ENCODE data around the gene HOXB4.

HOXB4 gene

DNA sequence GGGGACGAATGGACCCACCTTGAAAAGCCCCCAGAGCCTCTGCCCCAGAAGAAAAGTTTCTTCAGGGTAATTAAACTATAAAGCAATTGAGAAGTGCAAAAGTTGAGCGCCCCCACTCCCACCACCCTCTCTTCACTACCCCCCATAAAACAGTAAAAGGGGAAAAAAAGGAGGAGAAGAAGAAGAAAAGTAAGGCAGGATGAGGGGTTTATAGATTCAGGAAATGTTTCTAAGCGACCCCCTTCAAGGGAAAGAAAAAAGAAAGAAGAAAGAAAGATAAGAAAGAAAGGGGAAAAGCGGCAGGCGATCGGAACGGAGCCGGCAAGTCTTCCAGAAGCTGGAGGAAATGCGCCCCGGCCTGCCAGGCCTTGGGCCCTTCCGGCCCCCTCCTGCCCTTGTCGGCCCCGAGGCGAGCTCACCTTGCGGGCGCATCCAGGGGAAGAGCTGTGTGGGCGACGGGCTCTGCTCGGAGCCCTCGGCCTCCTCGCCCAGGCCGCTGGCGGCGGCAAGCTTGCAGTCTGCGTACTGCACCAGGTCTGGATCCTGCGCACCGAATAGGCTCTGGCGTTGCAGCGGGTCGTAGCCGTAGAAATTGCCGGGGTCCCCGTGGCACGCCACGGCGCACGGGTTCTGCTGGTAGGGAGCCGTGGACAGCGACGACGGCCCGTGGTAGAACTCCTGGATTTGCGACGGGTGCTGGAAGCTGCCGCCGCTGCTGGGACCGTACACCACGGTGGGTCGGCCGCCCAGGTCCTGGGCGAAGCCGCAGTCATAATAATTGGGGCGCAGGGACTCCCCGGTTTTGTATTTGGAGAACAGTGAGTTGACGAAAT is 35.9 kb upstream of the HOXB4 start:
- H3K36me3 ChIP-seq (ENCODE audit: control insufficient read depth, insufficient read depth, low read length): no peaks in the 10 kb centered on the region
- 2 to 3% methylated on average over 54 of the region's 55 CpGs for WGBS, 2 experiments

DNA sequence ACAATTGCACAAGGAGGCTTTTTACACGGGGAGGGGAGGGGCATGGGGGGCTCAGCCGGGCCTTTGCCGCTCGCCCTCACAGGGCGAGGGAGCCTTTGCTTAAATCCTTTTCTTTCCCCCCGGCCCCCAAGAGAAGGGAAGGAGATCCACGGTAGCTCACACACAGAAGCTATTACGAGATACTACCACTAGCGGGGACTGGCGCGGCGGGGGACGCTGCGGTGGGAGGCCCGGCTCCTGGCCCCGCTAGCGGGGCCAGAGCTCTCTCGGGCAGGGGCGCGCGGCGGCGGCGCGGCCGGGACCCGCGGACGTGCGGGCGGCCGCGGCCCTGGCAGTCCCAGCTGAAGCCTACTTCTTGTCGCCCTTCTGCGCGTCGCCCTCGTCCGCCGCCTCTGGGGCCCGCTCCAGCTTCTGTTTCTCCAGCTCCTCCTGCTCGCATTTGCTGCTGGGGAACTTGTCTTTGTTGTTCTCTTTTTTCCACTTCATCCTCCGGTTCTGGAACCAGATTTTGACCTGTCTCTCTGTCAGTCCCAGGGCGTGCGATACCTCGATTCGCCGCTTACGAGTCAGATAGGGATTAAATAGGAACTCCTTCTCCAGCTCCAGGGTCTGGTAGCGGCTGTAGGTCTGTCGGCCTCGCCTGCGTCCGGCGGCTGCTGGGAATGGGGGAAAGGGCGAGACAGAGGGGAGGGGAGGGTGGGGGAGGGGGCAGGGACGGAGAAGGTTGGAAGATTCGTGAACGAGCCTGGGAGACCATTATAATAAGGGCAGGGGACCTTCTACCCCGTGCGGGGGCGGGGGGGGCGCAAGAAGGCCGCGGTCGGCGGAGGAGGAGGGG is 34.9 kb upstream of the HOXB4 start:
- no peaks in the 10 kb centered on the region for H3K9me3 ChIP-seq (ENCODE audit: control insufficient read depth, low read length)
- WGBS, 2 experiments: 1% methylated on average over 67 of the region's 67 CpGs
- H3K27ac ChIP-seq (ENCODE audit: insufficient read depth, low read depth, low read length, poor library complexity, severe bottlenecking): no peak overlapping the region
- peaks cover 7% of the 10 kb centered on the region for H3K4me1 ChIP-seq (ENCODE audit: control insufficient read depth, insufficient read depth, low read length)
- no peaks in the 10 kb centered on the region for H3K36me3 ChIP-seq (ENCODE audit: control insufficient read depth, insufficient read depth, low read length)
- no peak overlapping the region for H3K4me3 ChIP-seq (ENCODE audit: insufficient read depth, low read depth, low read length)
- H3K27me3 ChIP-seq (ENCODE audit: control insufficient read depth, insufficient read depth, low read length, poor library complexity, severe bottlenecking): peaks cover 100% of the 10 kb centered on the region

More for the DNA sequence above, 35.9 kb upstream of the HOXB4 start:
- no peaks in the 10 kb centered on the region for H3K9me3 ChIP-seq (ENCODE audit: control insufficient read depth, low read length)
- no peak overlapping the region for H3K27ac ChIP-seq (ENCODE audit: insufficient read depth, low read depth, low read length, poor library complexity, severe bottlenecking)
- peaks cover 7% of the 10 kb centered on the region for H3K4me1 ChIP-seq (ENCODE audit: control insufficient read depth, insufficient read depth, low read length)
- H3K4me3 ChIP-seq (ENCODE audit: insufficient read depth, low read depth, low read length): no peak overlapping the region
- H3K27me3 ChIP-seq (ENCODE audit: control insufficient read depth, insufficient read depth, low read length, poor library complexity, severe bottlenecking): peaks cover 100% of the 10 kb centered on the region

DNA sequence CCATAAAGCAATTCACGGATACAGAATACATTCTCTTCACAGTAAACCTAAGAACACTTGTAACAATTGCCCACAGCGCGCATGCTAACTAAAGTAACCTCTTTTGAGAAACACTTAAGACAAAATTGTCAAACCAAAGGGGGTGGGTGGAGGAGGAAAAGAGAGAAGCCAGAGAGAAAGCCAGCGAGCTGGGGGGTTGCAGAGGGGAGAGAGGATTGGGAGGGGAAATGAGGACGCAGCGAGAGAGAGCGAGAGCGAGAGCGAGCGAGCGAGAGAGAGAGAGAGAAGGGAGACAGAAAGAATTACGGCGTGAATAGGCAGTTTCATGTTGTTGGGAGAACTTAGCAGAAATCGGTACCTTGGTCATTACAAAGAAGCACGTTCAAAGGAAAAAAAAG is 34.3 kb upstream of the HOXB4 start:
- Histone ChIP-seq H3K36me3 (ENCODE audit: control insufficient read depth, insufficient read depth, low read length) (no peaks in the 10 kb centered on the region), H3K4me1 (ENCODE audit: control insufficient read depth, insufficient read depth, low read length) (peaks cover 7% of the 10 kb centered on the region), H3K4me3 (ENCODE audit: insufficient read depth, low read depth, low read length) (no peak overlapping the region), H3K27ac (ENCODE audit: insufficient read depth, low read depth, low read length, poor library complexity, severe bottlenecking) (no peak overlapping the region), H3K9me3 (ENCODE audit: control insufficient read depth, low read length) (no peaks in the 10 kb centered on the region), H3K27me3 (ENCODE audit: control insufficient read depth, insufficient read depth, low read length, poor library complexity, severe bottlenecking) (peaks cover 100% of the 10 kb centered on the region)
- WGBS, 2 experiments: 1% methylated on average over 15 of the region's 15 CpGs

GRCh38 chr17:48611681-48612455 is 33.7 kb upstream of the HOXB4 start:
- no peaks in the 10 kb centered on the region for H3K36me3 ChIP-seq (ENCODE audit: control insufficient read depth, insufficient read depth, low read length)
- H3K27ac ChIP-seq (ENCODE audit: insufficient read depth, low read depth, low read length, poor library complexity, severe bottlenecking): no peak overlapping the region
- H3K9me3 ChIP-seq (ENCODE audit: control insufficient read depth, low read length): no peaks in the 10 kb centered on the region
- 1 to 2% methylated on average over 36 of the region's 36 CpGs for WGBS, 2 experiments
- peaks cover 7% of the 10 kb centered on the region for H3K4me1 ChIP-seq (ENCODE audit: control insufficient read depth, insufficient read depth, low read length)
- no peak overlapping the region for H3K4me3 ChIP-seq (ENCODE audit: insufficient read depth, low read depth, low read length)
- peaks cover 100% of the 10 kb centered on the region for H3K27me3 ChIP-seq (ENCODE audit: control insufficient read depth, insufficient read depth, low read length, poor library complexity, severe bottlenecking)

DNA sequence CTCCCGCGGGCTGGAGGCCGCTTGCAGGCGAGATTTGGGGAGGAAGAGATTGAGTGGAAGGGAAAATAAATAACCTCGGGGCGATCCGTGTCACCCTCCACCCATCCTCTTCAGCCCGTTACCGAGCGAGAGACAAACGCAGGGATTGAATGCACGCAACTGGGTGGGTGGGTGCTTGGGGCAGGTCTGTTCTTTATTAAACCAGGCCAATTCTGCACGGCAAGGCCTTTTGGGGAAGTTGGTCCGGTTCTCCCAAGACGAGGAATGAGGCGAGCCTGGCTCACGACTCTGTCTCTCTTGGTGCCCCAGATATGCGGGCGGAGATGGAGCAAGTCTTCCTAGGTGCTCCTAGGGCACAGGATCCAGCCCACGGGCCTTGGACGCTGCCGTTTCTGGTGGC is 33.1 kb upstream of the HOXB4 start:
- no peak overlapping the region for H3K27ac ChIP-seq (ENCODE audit: insufficient read depth, low read depth, low read length, poor library complexity, severe bottlenecking)

DNA sequence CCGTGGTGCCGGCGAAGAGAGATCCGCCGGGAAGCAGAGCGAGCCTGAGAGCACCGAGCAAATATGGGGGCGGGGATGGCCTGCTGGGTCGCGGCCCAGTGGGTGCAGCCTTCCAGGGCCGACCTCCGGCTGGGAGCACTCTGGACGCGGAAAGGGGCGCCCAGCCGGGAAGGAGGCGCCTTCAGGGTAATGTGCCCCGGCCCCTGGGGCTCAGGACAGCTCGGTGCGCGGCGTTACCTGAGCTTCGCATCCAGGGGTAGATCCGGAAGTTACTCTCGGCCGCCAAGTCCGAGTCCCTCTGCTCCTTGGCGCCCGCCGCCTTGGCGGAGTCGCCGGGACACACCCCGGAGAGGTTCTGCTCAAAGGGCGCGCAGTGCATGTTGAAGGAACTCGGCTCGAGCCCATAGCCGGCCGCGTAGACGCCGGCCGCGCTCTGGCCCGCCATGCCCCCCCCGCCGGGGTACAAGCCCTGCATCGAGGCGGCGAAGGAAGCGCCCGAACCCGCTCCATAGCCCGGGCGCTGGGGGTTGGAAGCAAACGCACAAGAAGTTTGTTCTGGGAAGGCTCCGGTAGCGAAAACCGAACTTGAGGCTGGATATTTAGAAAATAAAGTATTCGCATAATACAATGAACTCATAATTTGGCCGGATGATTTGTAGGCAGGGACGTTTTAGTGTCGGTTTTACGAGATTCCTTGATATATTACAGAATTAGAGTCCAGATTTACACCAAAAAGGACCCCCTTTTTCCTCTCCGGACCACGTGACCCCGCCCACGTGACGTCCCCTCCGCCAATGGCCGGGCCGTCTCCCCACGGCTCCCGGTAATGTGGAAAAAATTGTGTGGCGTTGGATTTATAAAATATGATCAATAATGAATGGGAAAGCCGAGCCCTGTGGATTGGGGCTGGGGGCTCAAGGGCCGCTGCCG is 32.4 kb upstream of the HOXB4 start, which contains the start of gene HOXB7:
Gene HOXB7, minus strand, starts transcription at position 736 of the 930 bp plus-strand sequence. Its CDS starts 99 bp downstream, at position 637.
- 3 to 4% methylated on average over 78 to 79 of the region's 79 CpGs for WGBS, 2 experiments
- Histone ChIP-seq H3K36me3 (ENCODE audit: control insufficient read depth, insufficient read depth, low read length) (no peaks in the 10 kb centered on the region), H3K9me3 (ENCODE audit: control insufficient read depth, low read length) (no peaks in the 10 kb centered on the region), H3K4me1 (ENCODE audit: control insufficient read depth, insufficient read depth, low read length) (peaks cover 7% of the 10 kb centered on the region), H3K27ac (ENCODE audit: insufficient read depth, low read depth, low read length, poor library complexity, severe bottlenecking) (no peak within 1 kb of the TSS), H3K4me3 (ENCODE audit: insufficient read depth, low read depth, low read length) (no peak within 1 kb of the TSS), H3K27me3 (ENCODE audit: control insufficient read depth, insufficient read depth, low read length, poor library complexity, severe bottlenecking) (peaks cover 100% of the 10 kb centered on the region)

More for the DNA sequence above, 33.1 kb upstream of the HOXB4 start:
- Histone ChIP-seq H3K4me1 (ENCODE audit: control insufficient read depth, insufficient read depth, low read length) (peaks cover 7% of the 10 kb centered on the region), H3K4me3 (ENCODE audit: insufficient read depth, low read depth, low read length) (no peak overlapping the region), H3K9me3 (ENCODE audit: control insufficient read depth, low read length) (no peaks in the 10 kb centered on the region), H3K36me3 (ENCODE audit: control insufficient read depth, insufficient read depth, low read length) (no peaks in the 10 kb centered on the region), H3K27me3 (ENCODE audit: control insufficient read depth, insufficient read depth, low read length, poor library complexity, severe bottlenecking) (peaks cover 100% of the 10 kb centered on the region)
- 7 to 10% methylated on average over 22 of the region's 22 CpGs for WGBS, 2 experiments

- Histone ChIP-seq H3K9me3 (ENCODE audit: control insufficient read depth, low read length) (no peaks in the 10 kb centered on the region), H3K27me3 (ENCODE audit: control insufficient read depth, insufficient read depth, low read length, poor library complexity, severe bottlenecking) (peaks cover 100% of the 10 kb centered on the region), H3K4me1 (ENCODE audit: control insufficient read depth, insufficient read depth, low read length) (peaks cover 7% of the 10 kb centered on the region), H3K27ac (ENCODE audit: insufficient read depth, low read depth, low read length, poor library complexity, severe bottlenecking) (no peak overlapping the region), H3K4me3 (ENCODE audit: insufficient read depth, low read depth, low read length) (no peak overlapping the region), H3K36me3 (ENCODE audit: control insufficient read depth, insufficient read depth, low read length) (no peaks in the 10 kb centered on the region)
- WGBS, 2 experiments: 1% methylated on average over 11 to 13 of the region's 15 CpGs
Measured at GRCh38 chr17:48609759-48610281, 31.7 kb upstream of the HOXB4 start.

DNA sequence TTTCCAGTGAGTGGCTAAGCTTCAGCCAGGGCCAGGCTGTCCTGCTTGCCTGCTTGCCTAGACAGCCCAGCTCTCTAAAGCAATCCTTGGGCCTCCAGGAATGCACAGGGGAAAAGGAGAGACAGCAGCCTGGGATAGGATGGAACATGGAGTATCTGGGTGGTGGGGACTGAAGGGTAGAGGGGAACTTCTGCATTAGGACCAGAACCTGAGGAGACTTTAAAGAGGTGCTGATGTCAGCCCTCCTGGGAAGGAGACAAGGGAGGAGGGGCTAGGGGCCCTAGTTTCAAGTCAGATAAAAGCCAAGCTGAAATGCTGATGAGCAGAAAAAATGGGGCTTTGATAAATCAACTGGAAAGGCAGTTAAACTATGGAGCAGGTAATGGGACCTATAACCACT is 30.9 kb upstream of the HOXB4 start:
- peaks cover 7% of the 10 kb centered on the region for H3K4me1 ChIP-seq (ENCODE audit: control insufficient read depth, insufficient read depth, low read length)
- peaks cover 100% of the 10 kb centered on the region for H3K27me3 ChIP-seq (ENCODE audit: control insufficient read depth, insufficient read depth, low read length, poor library complexity, severe bottlenecking)
- no peak overlapping the region for H3K4me3 ChIP-seq (ENCODE audit: insufficient read depth, low read depth, low read length)
- no peak overlapping the region for H3K27ac ChIP-seq (ENCODE audit: insufficient read depth, low read depth, low read length, poor library complexity, severe bottlenecking)
- no peaks in the 10 kb centered on the region for H3K36me3 ChIP-seq (ENCODE audit: control insufficient read depth, insufficient read depth, low read length)
- no peaks in the 10 kb centered on the region for H3K9me3 ChIP-seq (ENCODE audit: control insufficient read depth, low read length)

GRCh38 chr17:48608494-48608834 is 30.3 kb upstream of the HOXB4 start:
- Histone ChIP-seq H3K9me3 (ENCODE audit: control insufficient read depth, low read length) (no peaks in the 10 kb centered on the region), H3K27ac (ENCODE audit: insufficient read depth, low read depth, low read length, poor library complexity, severe bottlenecking) (no peak overlapping the region), H3K36me3 (ENCODE audit: control insufficient read depth, insufficient read depth, low read length) (no peaks in the 10 kb centered on the region), H3K4me1 (ENCODE audit: control insufficient read depth, insufficient read depth, low read length) (peaks cover 7% of the 10 kb centered on the region), H3K27me3 (ENCODE audit: control insufficient read depth, insufficient read depth, low read length, poor library complexity, severe bottlenecking) (peaks cover 100% of the 10 kb centered on the region), H3K4me3 (ENCODE audit: insufficient read depth, low read depth, low read length) (no peak overlapping the region)
- 42% methylated on average over 1 of the region's 1 CpG for WGBS, 2 experiments

Data from ectodermal cell (in vitro differentiated cells).